HUES64 (cell line): ENCODE results near the gene ACSM3.
"Not testable (repeated sequence)": the region's sequence is repeated elsewhere in the genome, so short reads cannot be mapped to it uniquely, and the experiment has no call there.

Experiments
- H3K27ac ChIP-seq: 2 replicates; pipeline ENCODE4 v1.7.0; 2013; ENCODE audit warnings: low read depth, low read length, inconsistent platforms
- H3K27me3 ChIP-seq: 2 replicates; pipeline ENCODE4 v1.6.1; 2013; ENCODE audit warnings: mild to moderate bottlenecking, low read length; ENCODE audit not compliant: insufficient read depth
- H3K36me3 ChIP-seq: 2 replicates; pipeline ENCODE4 v1.6.1; 2013; ENCODE audit warnings: mild to moderate bottlenecking, low read length; ENCODE audit not compliant: insufficient read depth
- H3K4me1 ChIP-seq: 2 replicates; pipeline ENCODE4 v1.6.1; 2013; ENCODE audit warnings: mild to moderate bottlenecking, low read length, moderate library complexity; ENCODE audit not compliant: insufficient read depth
- H3K4me3 ChIP-seq: 2 replicates; pipeline ENCODE4 v1.5.1; 2013; ENCODE audit warnings: mild to moderate bottlenecking, low read length, moderate library complexity
- H3K9ac ChIP-seq: 2 replicates; pipeline ENCODE4 v1.6.1; 2013; ENCODE audit warnings: mild to moderate bottlenecking, low read depth, low read length
- H3K9me3 ChIP-seq: 2 replicates; pipeline ENCODE4 v1.6.1; 2013; ENCODE audit warnings: low read depth, low read length; ENCODE audit not compliant: insufficient read depth
- WGBS: fragments of 150-250, 120-280 bp; methylation state at CpG from one replicate; pipeline ENCODE4 v1.1.7; 2013; ENCODE audit warnings: missing lambda C conversion rate; 5-methylcytosine and 5-hydroxymethylcytosine counted together

ACSM3 gene

GRCh38 chr16:20755799-20756198 lies 8.0 kb upstream of the ACSM3 start:
- H3K27me3 ChIP-seq, H3K9me3 ChIP-seq, H3K36me3 ChIP-seq, H3K4me3 ChIP-seq, H3K27ac ChIP-seq, H3K4me1 ChIP-seq, H3K9ac ChIP-seq: not testable (repeated sequence)
- 100% methylated on average over 2 of the region's 5 CpGs for WGBS

- Histone ChIP-seq H3K4me3 (no peak overlapping the region), H3K9ac (no peak overlapping the region), H3K27me3 (no peaks in the 10 kb centered on the region), H3K36me3 (no peaks in the 10 kb centered on the region), H3K4me1 (0 out of 2 replicates have a peak, but pooled peaks cover 4% of the 10 kb centered on the region), H3K27ac (no peak overlapping the region), H3K9me3 (no peaks in the 10 kb centered on the region)
- WGBS: 90% methylated on average over 2 of the region's 2 CpGs
These were observed 3.5 kb upstream of the ACSM3 start for GRCh38 chr16:20760346-20760745.

- Histone ChIP-seq H3K4me3 (no peak overlapping the region), H3K9ac (no peak overlapping the region), H3K27me3 (no peaks in the 10 kb centered on the region), H3K9me3 (no peaks in the 10 kb centered on the region), H3K27ac (no peak overlapping the region), H3K36me3 (no peaks in the 10 kb centered on the region), H3K4me1 (0 out of 2 replicates have a peak, but pooled peaks cover 4% of the 10 kb centered on the region)
- 94% methylated on average over 1 of the region's 1 CpG for WGBS
These were observed 2.6 kb upstream of the ACSM3 start for GRCh38 chr16:20761175-20761574.

- no peaks in the 10 kb centered on the region for H3K27me3 ChIP-seq
- 0 out of 2 replicates have a peak, but pooled peaks cover 4% of the 10 kb centered on the region for H3K4me1 ChIP-seq
- H3K27ac ChIP-seq: no peak overlapping the region
- no peaks in the 10 kb centered on the region for H3K9me3 ChIP-seq
- no peak overlapping the region for H3K4me3 ChIP-seq
- no peaks in the 10 kb centered on the region for H3K36me3 ChIP-seq
- no peak overlapping the region for H3K9ac ChIP-seq
- 94% methylated on average over 2 of the region's 3 CpGs for WGBS
These were observed 1.2 kb upstream of the ACSM3 start for GRCh38 chr16:20762404-20763123.

GRCh38 chr16:20764448-20764847 lies 634 bp downstream of the ACSM3 start:
- not testable (repeated sequence) for H3K9ac ChIP-seq, H3K4me3 ChIP-seq, H3K27me3 ChIP-seq, H3K36me3 ChIP-seq, H3K4me1 ChIP-seq, H3K9me3 ChIP-seq, H3K27ac ChIP-seq
- 87% methylated on average over 1 of the region's 1 CpG for WGBS

- H3K9ac ChIP-seq: no peak overlapping the region
- H3K36me3 ChIP-seq: no peaks in the 10 kb centered on the region
- H3K4me1 ChIP-seq: 0 out of 2 replicates have a peak, but pooled peaks cover 4% of the 10 kb centered on the region
- no peak overlapping the region for H3K4me3 ChIP-seq
- WGBS: 98% methylated on average over 2 of the region's 2 CpGs
- no peak overlapping the region for H3K27ac ChIP-seq
- no peaks in the 10 kb centered on the region for H3K27me3 ChIP-seq
- no peaks in the 10 kb centered on the region for H3K9me3 ChIP-seq
These were observed 1.9 kb downstream of the ACSM3 start for GRCh38 chr16:20765732-20766131.

GRCh38 chr16:20766294-20766693 lies 2.5 kb downstream of the ACSM3 start:
- Histone ChIP-seq H3K27me3 (no peaks in the 10 kb centered on the region), H3K9me3 (no peaks in the 10 kb centered on the region), H3K27ac (no peak overlapping the region), H3K4me1 (0 out of 2 replicates have a peak, but pooled peaks cover 4% of the 10 kb centered on the region), H3K36me3 (no peaks in the 10 kb centered on the region), H3K9ac (no peak overlapping the region), H3K4me3 (no peak overlapping the region)
- 93% methylated on average over 5 of the region's 5 CpGs for WGBS

- Histone ChIP-seq H3K4me3 (no peak overlapping the region), H3K9ac (no peak overlapping the region), H3K9me3 (no peaks in the 10 kb centered on the region), H3K27ac (no peak overlapping the region), H3K36me3 (no peaks in the 10 kb centered on the region), H3K27me3 (no peaks in the 10 kb centered on the region), H3K4me1 (0 out of 2 replicates have a peak, but pooled peaks cover 4% of the 10 kb centered on the region)
These were observed 3.8 kb downstream of the ACSM3 start for GRCh38 chr16:20767577-20767976.

GRCh38 chr16:20768121-20768520 lies 4.3 kb downstream of the ACSM3 start:
- WGBS: 100% methylated on average over 1 of the region's 1 CpG
- no peaks in the 10 kb centered on the region for H3K9me3 ChIP-seq
- H3K27me3 ChIP-seq: no peaks in the 10 kb centered on the region
- no peak overlapping the region for H3K4me3 ChIP-seq
- no peaks in the 10 kb centered on the region for H3K36me3 ChIP-seq
- H3K27ac ChIP-seq: no peak overlapping the region
- 0 out of 2 replicates have a peak, but pooled peaks cover 4% of the 10 kb centered on the region for H3K4me1 ChIP-seq
- H3K9ac ChIP-seq: no peak overlapping the region

- no peaks in the 10 kb centered on the region for H3K9me3 ChIP-seq
- no peaks in the 10 kb centered on the region for H3K27me3 ChIP-seq
- no peak overlapping the region for H3K27ac ChIP-seq
- WGBS: 97% methylated on average over 1 of the region's 1 CpG
- no peak overlapping the region for H3K9ac ChIP-seq
- H3K4me1 ChIP-seq: 0 out of 2 replicates have a peak, but pooled peaks cover 4% of the 10 kb centered on the region
- H3K4me3 ChIP-seq: no peak overlapping the region
- H3K36me3 ChIP-seq: no peaks in the 10 kb centered on the region
These were observed 5.0 kb downstream of the ACSM3 start for GRCh38 chr16:20768818-20769217.

GRCh38 chr16:20773679-20774078 lies 9.9 kb downstream of the ACSM3 start:
- Histone ChIP-seq H3K27ac (no peak overlapping the region), H3K4me3 (no peak overlapping the region), H3K4me1 (no peaks in the 10 kb centered on the region), H3K36me3 (no peaks in the 10 kb centered on the region), H3K27me3 (no peaks in the 10 kb centered on the region), H3K9ac (no peak overlapping the region), H3K9me3 (no peaks in the 10 kb centered on the region)
- WGBS: 86% methylated on average over 2 of the region's 3 CpGs
